HG02763 (cell line): ENCODE measurements around the gene ALDH8A1.

Experiments used
- ATAC-seq: cut with Tn5 transposase; IDR thresholded peaks from one replicate; pipeline ENCODE4 v1.9.1; 2021; ENCODE audit warnings: mild to moderate bottlenecking, moderate library complexity; ENCODE audit not compliant: unreplicated experiment

The ALDH8A1 gene

GRCh38 chr6:134951494-134952263, 1.8 kb upstream of the ALDH8A1 start:
- ATAC-seq: no peak

DNA sequence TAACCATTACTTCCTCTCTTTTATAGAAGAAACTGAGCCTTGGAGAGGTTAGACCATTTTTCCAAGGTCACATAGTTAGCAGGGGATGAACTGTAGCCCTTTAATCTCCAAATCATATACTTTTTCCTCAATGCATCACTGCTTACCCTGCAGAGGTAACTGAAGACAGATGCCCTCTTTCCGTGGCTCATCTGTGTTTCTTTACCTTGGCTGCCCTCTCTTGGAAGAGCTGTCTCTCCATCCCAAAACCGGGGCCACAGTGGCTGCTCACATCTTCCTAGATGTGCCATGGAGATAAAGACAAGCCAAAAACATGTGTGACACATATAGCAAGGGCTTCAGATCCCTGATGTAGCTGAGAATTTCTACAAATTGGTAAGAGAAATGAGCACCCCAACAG, 581 bp upstream of the ALDH8A1 start:
- ATAC-seq: no peak

DNA sequence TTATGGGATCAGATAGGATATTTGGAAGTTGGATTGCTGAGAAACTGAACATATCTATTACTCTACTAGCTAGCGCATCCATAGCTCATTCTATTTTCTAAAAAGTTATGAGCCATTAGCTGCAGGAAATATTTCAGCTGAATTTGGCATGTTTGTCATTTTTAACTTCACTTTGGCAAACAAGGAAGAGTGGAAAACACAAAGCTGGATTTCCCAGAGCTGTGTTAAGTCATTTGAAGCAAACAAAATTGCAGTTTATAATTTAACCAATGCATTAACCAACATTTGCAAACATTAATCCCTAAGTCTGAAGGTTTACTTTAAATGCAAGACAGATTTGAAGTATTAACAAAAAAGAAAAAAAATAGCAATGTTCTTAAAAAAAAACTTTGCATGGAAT, 1.2 kb downstream of the ALDH8A1 start:
- ATAC-seq: no peak

DNA sequence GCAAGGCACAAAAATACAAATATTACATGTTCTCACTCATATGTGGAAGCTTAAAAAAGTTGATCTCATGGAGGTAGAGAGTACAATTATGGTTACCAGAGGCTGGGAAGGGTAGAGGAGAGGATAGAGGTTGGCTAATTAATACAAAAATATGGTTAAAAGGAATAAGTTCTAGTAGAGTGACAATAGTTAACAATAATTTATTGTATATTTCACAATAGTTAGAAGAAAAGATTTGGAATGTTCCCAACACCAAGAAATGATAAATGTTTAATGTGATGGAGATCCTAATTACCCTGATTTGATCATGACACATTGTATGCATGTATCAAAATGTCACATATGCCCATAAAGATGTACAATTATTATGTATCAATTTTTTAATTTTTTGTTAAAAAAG, 1.8 kb downstream of the ALDH8A1 start:
- ATAC-seq: no peak

DNA sequence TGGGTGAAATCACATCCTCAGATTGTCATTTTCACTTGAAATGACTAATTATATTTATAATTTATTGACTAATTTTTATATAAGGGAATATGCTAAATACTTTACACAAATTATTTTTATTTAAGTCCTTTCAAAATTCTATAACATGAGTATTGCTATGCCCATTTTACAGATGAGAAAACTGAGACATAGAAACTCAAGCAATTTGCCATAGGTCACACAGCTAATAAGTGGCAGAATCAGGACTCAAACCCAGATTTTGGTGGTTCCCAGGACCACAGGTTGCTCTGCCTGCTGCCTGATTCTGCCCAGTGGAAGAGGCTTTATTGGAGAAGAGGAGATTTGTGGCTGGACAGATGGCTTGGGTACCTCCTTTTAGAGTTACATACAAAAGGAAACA, 4.9 kb downstream of the ALDH8A1 start:
- no peak for ATAC-seq

DNA sequence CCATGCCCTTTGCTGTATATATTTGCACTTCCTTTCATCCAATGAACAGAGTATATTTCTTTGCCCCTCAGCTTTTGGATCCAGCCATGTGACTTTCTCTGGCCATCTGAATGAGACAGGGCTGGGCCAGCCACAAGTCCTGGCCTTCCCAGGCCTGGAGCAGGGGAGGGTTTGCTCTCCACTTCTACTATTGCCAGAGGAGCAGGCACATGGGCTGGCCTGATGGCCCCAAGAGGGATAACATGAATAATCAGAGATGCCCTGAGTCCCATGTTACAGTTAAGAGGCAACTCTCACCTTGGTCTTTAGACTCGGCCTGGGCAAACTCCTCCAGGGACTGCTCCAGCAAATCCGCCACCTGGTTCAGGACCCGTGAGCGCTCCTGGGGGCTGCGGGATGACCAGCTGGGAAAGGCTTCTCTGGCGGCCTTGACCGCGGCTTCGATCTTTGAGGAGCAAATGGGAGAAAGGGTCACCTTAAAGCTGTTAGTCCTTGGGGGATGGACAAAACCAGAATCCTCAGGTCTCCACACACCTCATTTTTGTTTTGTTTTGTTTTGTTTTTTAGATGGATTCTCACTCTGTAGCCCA, 6.3 kb downstream of the ALDH8A1 start:
- ATAC-seq: no peak

DNA sequence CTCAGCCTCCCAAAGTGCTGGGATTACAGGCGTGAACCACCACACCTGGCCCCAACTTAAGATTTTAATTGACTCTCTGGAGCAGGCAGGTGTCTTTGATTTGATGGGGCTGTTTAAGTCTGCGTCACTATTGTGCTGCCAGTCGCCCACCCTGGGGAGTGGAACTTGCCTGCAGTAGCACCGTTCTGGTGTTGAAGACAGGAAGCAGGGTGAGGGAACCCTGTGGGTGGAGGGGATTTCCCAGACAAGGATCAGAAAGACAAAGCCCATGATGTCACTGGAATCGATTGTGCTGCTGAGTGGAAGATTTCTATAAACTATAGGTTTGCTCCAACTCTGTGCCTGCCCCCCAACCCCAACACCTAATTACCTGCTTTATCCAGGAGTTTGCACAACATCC, 11.0 kb downstream of the ALDH8A1 start:
- no peak for ATAC-seq

GRCh38 chr6:134937426-134937825, 12.5 kb downstream of the ALDH8A1 start:
- no peak for ATAC-seq

DNA sequence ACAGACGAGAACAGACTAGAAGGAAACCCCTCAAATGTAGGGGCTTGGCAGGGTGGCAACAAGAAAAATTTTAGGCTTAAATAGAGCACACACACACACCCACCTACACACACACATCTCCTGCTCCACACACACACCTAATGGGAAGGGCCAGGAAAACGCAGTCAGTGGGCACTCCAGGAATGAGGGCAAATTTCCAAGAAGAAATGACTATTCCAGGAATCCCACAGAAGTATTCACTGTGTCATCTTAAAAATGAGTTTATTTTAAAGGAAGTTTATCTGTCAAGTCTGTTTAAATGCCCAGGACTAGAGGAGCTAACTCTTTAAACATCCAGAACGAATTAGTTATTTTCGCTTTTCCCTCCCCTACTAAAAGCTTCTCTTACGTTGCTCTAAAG, 13.0 kb downstream of the ALDH8A1 start:
- ATAC-seq: no peak

DNA sequence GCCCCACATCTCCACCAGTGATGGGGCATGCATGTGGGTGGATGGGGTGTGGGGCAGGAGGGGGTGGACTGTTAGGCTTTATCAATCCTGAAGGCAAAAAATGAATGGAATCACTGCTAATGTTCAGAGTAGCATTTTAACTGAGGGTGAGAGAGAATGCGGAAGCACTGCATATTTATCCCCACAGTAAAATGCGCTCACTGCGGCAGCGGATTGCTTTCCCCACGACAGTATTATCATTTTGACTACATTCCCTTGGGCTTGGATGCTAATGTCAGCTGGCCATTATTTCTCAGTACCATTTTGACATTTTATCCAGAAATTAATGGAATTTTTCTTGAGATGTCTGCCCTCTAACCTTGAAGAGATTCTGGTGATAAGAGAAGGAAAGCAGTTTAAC, 13.4 kb downstream of the ALDH8A1 start:
- ATAC-seq: no peak

GRCh38 chr6:134934793-134935485, 15.0 kb downstream of the ALDH8A1 start:
- no peak for ATAC-seq

GRCh38 chr6:134932535-134933470, 17.1 kb downstream of the ALDH8A1 start:
- no peak for ATAC-seq

DNA sequence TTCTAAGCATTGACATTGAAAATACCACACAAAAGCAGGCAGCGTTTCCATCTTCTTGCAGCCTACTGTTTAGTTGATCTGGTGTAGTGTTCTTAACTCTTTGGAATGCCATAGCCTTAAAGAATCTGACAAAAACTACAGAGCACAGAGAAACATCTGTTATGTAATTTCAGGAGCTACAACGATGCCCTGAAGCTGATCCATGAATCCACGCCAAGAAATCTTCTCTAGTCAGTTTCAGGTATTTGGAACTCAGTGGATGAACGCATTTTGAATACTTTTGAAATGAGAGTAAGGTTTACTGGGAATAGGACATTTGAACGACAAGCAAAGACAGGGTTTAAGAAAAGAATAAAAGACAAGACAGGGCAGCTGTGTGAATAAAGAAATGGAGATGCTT, 17.8 kb downstream of the ALDH8A1 start:
- ATAC-seq: no peak

- no peak for ATAC-seq
These were observed 19.4 kb downstream of the ALDH8A1 start for GRCh38 chr6:134930463-134930862.

DNA sequence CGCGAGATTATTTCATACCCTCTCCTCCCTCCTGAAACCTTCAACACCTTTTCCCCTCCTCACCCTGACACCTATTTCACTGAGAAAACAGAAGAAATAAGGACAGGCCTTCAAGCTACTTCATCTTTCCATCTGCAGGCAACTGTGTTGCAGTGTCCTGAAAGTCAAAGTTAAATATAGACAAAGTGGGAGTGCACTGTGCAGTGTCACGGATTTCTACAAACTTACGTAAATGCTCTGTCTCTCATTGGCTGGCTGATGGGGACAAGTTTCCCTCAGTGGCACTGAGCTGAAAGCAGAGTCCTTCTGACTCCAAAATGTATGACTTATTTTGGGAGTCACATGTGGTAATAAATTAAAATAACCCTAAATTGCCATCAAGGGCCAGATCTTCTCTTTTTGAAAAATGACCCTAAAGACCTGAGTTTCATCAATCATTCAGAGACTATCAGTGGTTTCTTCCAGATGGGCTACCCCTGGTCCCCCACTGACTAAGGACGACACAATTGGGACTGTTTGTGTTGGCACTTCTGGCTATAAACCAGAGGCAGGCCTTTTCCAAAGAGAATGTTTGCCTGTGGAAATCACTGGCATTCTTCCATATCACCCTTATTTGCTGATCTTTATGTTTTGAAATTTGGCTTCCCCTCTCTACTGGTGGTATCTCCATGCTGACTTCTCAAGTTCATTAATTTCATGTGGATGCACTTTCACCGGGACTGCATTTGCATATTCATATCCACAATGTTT, 21.6 kb downstream of the ALDH8A1 start:
- ATAC-seq: no peak

DNA sequence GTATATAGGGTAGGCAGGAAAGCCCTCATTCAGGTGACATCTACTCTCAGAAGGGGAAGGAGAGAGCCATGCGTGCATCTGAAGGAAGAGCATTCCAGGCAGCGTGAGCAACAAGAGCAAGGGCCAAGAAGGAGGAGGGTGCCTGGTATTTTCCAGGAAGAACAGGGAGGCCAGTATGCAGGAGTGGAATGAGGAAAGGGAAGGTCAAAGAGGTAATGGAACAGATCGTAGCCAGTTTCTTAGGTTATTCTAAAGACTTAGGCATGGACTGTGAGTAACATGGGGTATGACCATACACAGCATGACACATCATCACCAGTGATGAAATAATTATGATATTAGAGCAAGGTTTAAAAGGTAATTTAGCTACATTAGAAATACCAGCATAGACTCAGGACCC, 24.1 kb downstream of the ALDH8A1 start:
- ATAC-seq: no peak

- no peak for ATAC-seq
These were observed 28.1 kb downstream of the ALDH8A1 start for GRCh38 chr6:134921721-134922261.

GRCh38 chr6:134921276-134921675, 28.6 kb downstream of the ALDH8A1 start:
- no peak for ATAC-seq

GRCh38 chr6:134920422-134920821, 29.5 kb downstream of the ALDH8A1 start:
- no peak for ATAC-seq

- ATAC-seq: no peak
These were observed 31.4 kb downstream of the ALDH8A1 start for GRCh38 chr6:134918418-134918961.
